Cardiac fibroblast (primary cell): ENCODE data around the gene MSL1.

Experiments used
- DNase-seq, 2 donors: peaks; one replicate each; pipeline versions ENCODE4 v3.0.0 to v3.0.0-alpha.2; 2010; ENCODE audit warnings: low read depth in 2 of 2
- H3K4me3 ChIP-seq, 2 donors: replicated peaks in 1 of 2; 1 replicate in 1 of 2; 2 replicates in 1 of 2; pipeline ENCODE4 v1.5.1; 2011; ENCODE audit warnings: low read depth in 2 of 2, low read length in 2 of 2, mild to moderate bottlenecking in 2 of 2, moderate library complexity in 1 of 2
- TF ChIP-seq, protein P1 (sequence below): IDR thresholded peaks from one replicate; pipeline ENCODE4 v1.5.1; 2011; ENCODE audit warnings: low read depth, mild to moderate bottlenecking, low read length, inconsistent platforms

Gene MSL1

DNA sequence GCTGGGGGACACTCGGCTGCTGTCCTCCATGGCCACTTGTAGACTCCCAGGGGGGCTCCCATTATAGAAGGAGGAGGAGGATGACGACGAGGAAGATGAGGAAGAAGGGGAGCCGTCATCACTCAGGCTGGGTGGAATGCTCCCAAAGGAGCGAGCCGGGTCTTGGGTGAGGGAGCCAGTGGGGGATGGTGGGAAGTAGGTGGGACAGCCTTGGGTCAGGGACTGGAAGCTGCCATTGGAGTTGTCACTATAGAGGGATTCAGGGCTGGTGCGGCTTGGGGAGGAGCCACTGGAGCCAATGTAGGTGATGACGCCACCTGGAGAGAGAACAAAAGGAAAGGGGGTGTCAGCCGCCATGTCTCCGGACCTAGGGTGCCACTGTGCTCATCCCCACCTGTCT is 24.7 kb upstream of the MSL1 start:
- no peak overlapping the region for H3K4me3 ChIP-seq
- TF ChIP-seq, protein P1, sequence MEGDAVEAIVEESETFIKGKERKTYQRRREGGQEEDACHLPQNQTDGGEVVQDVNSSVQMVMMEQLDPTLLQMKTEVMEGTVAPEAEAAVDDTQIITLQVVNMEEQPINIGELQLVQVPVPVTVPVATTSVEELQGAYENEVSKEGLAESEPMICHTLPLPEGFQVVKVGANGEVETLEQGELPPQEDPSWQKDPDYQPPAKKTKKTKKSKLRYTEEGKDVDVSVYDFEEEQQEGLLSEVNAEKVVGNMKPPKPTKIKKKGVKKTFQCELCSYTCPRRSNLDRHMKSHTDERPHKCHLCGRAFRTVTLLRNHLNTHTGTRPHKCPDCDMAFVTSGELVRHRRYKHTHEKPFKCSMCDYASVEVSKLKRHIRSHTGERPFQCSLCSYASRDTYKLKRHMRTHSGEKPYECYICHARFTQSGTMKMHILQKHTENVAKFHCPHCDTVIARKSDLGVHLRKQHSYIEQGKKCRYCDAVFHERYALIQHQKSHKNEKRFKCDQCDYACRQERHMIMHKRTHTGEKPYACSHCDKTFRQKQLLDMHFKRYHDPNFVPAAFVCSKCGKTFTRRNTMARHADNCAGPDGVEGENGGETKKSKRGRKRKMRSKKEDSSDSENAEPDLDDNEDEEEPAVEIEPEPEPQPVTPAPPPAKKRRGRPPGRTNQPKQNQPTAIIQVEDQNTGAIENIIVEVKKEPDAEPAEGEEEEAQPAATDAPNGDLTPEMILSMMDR = no peak
- DNase-seq = no peak

- peak overlapping the region; percentile 21 to 36 for H3K4me3 ChIP-seq
- peak; percentile 69 to 71 for DNase-seq
- TF ChIP-seq, protein P1 = no peak
Measured at GRCh38 chr17:40097931-40098845, 23.6 kb upstream of the MSL1 start.

GRCh38 chr17:40098846-40099618 is 22.7 kb upstream of the MSL1 start:
- TF ChIP-seq, protein P1 = no peak
- peak; percentile 100 for DNase-seq

DNA sequence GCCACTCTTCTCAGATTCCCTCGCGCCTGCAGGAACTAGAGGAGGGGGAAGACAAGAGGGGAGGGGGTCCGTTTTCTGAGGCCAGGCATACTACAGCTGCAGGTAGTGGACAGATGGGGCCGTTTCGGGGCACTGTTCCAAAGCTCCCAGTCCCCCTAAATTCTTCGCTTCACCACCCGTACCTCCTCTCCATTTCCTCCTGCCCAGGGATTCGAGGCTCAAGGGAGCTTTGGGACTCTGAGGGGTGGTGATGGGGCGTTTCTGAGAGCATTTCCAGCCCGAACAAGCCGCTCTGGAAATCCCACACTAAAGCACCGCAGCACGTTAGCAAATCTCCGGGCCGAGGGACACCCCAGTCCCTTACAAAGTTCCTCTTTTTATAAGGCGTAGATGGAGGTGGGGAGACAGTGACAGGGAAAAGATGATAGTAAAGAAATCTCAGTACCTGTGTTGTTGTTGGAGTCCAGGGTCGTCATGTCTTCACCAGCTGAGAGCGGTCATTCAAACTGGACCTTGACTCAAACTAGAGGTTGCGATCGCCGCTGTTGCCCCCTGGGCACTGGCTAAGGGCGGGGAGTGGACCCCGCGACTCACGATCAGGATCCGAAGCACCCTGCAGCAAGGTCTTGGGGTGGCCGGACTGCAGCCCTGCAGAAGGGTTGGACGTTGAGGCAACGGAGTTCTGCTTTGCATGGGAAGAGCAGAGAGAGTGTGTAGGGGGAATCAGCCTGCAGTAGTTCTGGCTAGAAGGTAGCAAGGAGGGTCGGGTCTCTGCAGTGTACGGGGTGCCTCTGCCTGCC is 22.0 kb upstream of the MSL1 start:
- DNase-seq = no peak
- peak overlapping the region; percentile 64 to 87 for H3K4me3 ChIP-seq
- TF ChIP-seq, protein P1 = no peak

More at GRCh38 chr17:40098846-40099618, 22.7 kb upstream of the MSL1 start:
- H3K4me3 ChIP-seq = peak overlapping the region; percentile 64 to 87

GRCh38 chr17:40100419-40100668 is 21.4 kb upstream of the MSL1 start, which contains the start of gene NR1D1:
NR1D1 (minus strand) TSS chr17:40100589; CDS start chr17:40100094, 495 bp downstream.
- TF ChIP-seq, protein P1 = no peak
- peak within 1 kb of the TSS; percentile 64 to 87 for H3K4me3 ChIP-seq
- no peak for DNase-seq

DNA sequence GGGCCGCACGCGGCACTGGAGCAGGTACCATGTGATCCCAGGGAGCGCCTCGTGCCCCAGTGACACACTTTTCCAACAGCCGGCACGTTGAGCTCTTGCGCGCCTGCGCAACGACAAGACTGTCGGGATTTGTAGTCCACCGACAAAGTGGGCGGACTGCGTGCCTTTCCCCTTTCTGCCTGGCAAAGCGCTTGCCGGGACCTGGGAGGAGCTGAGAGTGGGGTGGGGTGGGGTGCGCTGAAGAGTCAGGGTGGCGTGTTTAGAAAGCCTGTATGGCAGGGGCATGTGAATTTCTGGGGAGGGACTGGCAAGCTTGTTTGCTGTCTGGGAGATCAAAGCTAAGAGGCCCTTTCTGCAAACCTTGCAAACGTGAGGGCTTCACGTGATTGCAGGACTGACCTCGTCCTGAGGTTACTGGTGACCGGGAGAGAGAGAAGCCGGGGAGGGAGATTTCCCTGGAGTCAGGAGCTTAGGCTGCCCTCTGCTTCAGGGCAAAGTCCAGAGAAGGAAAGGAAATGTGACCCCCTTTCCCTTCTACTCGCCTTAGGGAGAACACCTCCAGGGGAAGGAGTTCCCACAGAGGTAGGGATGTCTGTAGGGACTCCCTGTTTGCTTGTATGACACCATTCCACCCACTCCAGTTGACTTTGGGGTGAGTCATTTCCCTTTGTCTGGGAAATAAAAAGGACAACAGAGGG is 21.0 kb upstream of the MSL1 start:
- peak overlapping the region; percentile 64 to 87 for H3K4me3 ChIP-seq
- peak; percentile 99 for DNase-seq
- TF ChIP-seq, protein P1 = no peak
